Coronary artery (tissue), 2 donors: Measurements from ENCODE around the gene CAPN8.

Experiments
- DNase-seq: peaks from one replicate; pipeline ENCODE4 v3.0.0-alpha.2; 2017; ENCODE audit warnings: low spot score
- H3K27ac ChIP-seq, 2 donors: fragments of 200-600 bp; sonication (generic); one replicate each; pipeline ENCODE4 v1.5.1; 2016 to 2019
- H3K4me3 ChIP-seq: fragments of 200-600 bp; sonication (generic); 2 replicates; pipeline ENCODE4 v1.5.1; 2016; ENCODE audit warnings: mild to moderate bottlenecking, moderate library complexity
- TF ChIP-seq, protein P1 (sequence below): fragments of 200-600 bp; sonication (generic); IDR thresholded peaks from one replicate; pipeline ENCODE4 v1.5.1; 2019; ENCODE audit warnings: antibody characterized with exemption

The CAPN8 gene

GRCh38 chr1:223557130-223557475 lies 108.4 kb downstream of the CAPN8 start:
- TF ChIP-seq, protein P1, sequence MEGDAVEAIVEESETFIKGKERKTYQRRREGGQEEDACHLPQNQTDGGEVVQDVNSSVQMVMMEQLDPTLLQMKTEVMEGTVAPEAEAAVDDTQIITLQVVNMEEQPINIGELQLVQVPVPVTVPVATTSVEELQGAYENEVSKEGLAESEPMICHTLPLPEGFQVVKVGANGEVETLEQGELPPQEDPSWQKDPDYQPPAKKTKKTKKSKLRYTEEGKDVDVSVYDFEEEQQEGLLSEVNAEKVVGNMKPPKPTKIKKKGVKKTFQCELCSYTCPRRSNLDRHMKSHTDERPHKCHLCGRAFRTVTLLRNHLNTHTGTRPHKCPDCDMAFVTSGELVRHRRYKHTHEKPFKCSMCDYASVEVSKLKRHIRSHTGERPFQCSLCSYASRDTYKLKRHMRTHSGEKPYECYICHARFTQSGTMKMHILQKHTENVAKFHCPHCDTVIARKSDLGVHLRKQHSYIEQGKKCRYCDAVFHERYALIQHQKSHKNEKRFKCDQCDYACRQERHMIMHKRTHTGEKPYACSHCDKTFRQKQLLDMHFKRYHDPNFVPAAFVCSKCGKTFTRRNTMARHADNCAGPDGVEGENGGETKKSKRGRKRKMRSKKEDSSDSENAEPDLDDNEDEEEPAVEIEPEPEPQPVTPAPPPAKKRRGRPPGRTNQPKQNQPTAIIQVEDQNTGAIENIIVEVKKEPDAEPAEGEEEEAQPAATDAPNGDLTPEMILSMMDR, result no peak
- DNase-seq, result no peak
- H3K27ac ChIP-seq, result no peak overlapping the region
- H3K4me3 ChIP-seq, result no peak overlapping the region

GRCh38 chr1:223556414-223557129 lies 108.9 kb downstream of the CAPN8 start:
- TF ChIP-seq, protein P1, result no peak
- no peak for DNase-seq
- Histone ChIP-seq H3K27ac (no peak overlapping the region), H3K4me3 (no peak overlapping the region)

- no peak for DNase-seq
- no peak overlapping the region for H3K4me3 ChIP-seq
- TF ChIP-seq, protein P1, result no peak
- H3K27ac ChIP-seq, result no peak overlapping the region
Measured at GRCh38 chr1:223553957-223554356, 111.5 kb downstream of the CAPN8 start.

- TF ChIP-seq, protein P1, result no peak
- no peak for DNase-seq
- Histone ChIP-seq H3K27ac (no peak overlapping the region), H3K4me3 (no peak overlapping the region)
Measured at GRCh38 chr1:223551610-223552009, 113.9 kb downstream of the CAPN8 start.

DNA sequence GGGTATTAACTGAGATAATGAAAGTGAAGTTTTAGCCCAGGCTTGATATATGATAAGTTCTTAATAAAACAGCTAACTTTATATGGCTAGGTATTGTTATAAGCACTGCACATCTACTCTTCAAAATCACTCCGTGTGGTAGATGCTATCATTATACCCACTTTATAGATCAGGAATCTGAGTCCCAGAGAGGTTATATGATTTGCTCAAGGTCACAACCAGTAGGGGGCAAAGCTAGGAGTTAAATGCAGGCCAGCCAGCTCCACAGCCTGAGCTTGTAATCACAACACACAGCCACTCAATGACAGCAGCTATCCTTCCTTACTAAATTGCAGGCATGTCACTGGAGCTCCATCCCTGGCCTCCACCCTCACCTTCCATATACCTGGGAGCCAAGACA lies 115.8 kb downstream of the CAPN8 start:
- TF ChIP-seq, protein P1, result no peak
- H3K27ac ChIP-seq, result no peak overlapping the region
- H3K4me3 ChIP-seq, result no peak overlapping the region
- no peak for DNase-seq

- TF ChIP-seq, protein P1, result no peak
- H3K27ac ChIP-seq, result no peak overlapping the region
- DNase-seq, result no peak
- H3K4me3 ChIP-seq, result no peak overlapping the region
Measured at GRCh38 chr1:223547316-223548114, 118.0 kb downstream of the CAPN8 start.

GRCh38 chr1:223545343-223545742 lies 120.2 kb downstream of the CAPN8 start:
- TF ChIP-seq, protein P1, result no peak
- H3K4me3 ChIP-seq, result no peak overlapping the region
- no peak overlapping the region for H3K27ac ChIP-seq
- DNase-seq, result no peak
